ENCODE data around the gene ZNF408.

GRCh38 chr11:46655631-46656030 is 45.2 kb upstream of the ZNF408 start:
- TF ChIP-seq CHD2 (IDR thresholded peaks at IDR 0.05; ENCODE audit: low read length, partially characterized antibody) (no peak), EP300 (IDR thresholded peaks at IDR 0.05; ENCODE audit: borderline replicate concordance in 1 of 2, low read depth in 1 of 2, low read length in 1 of 2) (no peak), CTCF (IDR thresholded peaks at IDR 0.05) (no peak), ZBTB33 (IDR thresholded peaks at IDR 0.05; ENCODE audit: borderline replicate concordance, low read depth) (no peak), PBX3 (IDR thresholded peaks at IDR 0.05) (no peak)
